Activated T-cell treated with anti-CD3 and anti-CD28 coated beads for 24 hours (primary cell): ENCODE measurements around the gene PAPSS1.
"Not testable (repeated sequence)": the region's sequence is repeated elsewhere in the genome, so short reads cannot be mapped to it uniquely, and the experiment has no call there.

ENCODE experiments used
- DNase-seq: peaks from one replicate; pipeline ENCODE4 v3.0.0-alpha.2; 2020; ENCODE audit warnings: low read depth

Gene PAPSS1

GRCh38 chr4:107726131-107726925, 6.3 kb upstream of the PAPSS1 start:
- not testable (repeated sequence) for DNase-seq

- DNase-seq, result no peak
These were observed 5.3 kb upstream of the PAPSS1 start for GRCh38 chr4:107725281-107725859.

DNA sequence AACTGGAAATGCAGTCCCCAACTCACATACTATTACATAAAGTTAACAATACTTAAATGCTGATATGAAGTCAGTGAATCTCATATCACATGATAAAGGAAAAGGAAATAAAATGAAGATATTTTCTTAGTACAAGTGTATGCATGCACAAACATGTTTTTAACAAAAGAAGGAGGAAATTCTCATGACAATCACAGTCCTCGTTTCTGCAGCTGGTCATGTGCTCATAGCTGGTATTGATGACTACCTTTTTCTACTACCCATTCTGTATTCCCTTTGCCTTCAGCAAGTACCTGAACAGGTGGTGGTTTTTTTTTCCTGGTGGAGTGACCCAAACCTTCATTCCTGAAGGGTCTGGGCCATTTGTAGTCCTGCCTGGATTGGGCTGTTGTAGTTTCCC, 3.3 kb upstream of the PAPSS1 start:
- DNase-seq, result not testable (repeated sequence)

DNA sequence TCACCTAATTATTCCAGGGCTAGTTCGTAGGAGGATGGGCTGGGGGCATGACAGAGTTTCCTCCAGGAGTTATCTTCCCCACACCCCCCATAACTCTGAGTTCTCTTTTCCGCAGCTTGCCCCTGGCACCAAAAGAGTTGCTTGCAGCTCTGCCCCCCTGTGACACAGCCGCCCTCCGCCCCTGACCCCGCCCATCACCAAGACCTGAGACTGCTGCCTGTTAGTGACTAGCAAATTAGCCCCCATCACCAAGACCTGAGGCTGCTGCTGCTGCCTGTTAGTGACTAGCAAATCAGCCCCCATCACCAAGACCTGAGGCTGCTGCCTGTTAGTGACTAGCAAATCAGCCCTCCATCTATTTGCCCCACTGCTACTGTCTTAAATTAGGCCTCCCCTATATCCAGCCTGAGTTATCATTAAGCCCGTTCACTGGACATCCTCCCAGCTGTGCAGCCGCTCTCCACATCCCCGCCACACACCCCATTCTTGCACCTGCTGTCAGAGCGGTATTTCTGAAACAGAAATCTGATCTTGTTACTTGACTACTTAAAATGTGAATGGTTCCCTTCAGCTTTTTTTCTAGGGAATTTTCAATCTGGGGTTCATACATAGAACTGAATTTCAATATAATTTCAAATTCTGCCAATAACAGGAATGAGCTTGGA, 1.5 kb upstream of the PAPSS1 start:
- DNase-seq, result peak; percentile 30

DNA sequence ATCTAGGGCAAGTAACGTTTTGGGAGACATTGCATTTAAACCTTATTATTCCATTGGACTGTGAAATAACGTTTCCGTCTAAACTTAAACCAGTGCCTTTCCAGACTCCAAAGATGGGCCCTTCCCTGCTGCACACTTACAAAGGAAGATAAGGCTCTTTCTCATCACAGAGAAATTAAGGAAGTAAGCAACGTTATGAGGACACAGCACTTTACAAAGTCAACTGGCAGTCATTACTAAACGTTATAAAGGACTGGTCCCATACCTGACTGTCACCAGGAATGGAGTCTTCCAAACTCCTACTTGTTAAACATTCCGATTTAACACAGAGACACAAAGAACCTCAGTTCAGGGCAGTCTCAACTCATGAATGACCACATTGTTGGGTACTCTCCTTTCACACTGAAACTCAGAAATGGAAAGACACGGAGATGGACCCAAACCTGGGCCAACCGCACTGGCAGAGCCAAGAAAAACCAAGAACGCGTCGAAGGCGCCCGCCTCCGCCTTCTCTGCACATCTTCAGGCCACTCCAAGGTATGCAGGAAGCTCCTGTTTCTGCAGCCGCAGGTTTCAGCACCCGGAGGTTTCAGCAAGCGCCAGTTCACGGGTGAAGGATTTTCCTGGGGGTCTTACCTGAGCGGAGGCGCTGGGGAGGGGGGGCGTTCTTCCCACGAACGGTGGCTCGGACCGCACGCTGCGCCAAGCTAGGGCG, 670 bp downstream of the PAPSS1 start:
- no peak for DNase-seq

DNA sequence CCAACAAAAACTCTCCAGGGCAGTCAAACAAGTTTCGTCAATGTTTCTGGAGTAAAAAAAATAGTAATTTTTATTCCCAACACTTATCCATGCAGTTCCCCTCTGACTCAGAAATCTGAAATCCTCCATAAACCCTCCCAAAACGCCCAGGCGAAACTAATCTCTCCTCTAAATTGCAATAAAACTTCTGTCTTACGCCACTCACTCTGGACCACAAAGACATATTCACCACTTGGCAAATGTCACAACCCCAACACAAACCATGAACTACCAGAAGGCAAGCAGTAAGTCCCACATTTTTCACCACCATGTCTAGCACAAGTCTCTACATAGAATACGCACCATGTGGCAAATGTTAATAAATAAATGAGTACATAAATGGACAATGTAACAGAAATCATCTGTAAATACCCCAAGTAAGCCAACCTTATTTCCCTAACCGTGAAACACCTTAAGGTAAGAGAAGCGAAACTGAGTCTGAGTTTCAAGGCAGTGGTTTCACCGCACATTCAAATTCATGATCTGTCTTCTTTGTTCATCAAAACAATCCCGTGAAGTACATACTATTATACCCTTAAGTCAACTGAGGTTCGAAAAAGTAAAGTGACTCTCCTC, 1.6 kb downstream of the PAPSS1 start:
- no peak for DNase-seq

DNA sequence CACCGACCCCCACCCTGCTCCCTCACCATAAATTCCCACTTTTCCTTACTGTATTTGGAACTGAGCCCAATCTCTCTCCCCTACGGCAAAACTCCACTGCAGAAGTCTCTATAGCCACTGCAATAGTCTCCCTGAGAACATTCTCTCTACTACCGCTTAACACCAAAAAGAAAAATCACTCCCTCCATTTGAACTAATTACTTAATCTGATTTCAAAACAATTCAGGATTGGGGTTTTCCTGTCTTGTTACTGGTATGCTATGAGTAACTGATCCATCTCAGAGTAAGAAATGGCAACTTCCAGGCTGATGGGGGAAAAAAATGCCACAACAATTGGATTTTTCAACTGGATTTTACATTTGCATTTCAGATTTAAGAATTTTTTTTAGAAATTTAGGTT, 5.8 kb downstream of the PAPSS1 start:
- no peak for DNase-seq

- no peak for DNase-seq
These were observed 7.8 kb downstream of the PAPSS1 start for GRCh38 chr4:107712236-107712635.

DNA sequence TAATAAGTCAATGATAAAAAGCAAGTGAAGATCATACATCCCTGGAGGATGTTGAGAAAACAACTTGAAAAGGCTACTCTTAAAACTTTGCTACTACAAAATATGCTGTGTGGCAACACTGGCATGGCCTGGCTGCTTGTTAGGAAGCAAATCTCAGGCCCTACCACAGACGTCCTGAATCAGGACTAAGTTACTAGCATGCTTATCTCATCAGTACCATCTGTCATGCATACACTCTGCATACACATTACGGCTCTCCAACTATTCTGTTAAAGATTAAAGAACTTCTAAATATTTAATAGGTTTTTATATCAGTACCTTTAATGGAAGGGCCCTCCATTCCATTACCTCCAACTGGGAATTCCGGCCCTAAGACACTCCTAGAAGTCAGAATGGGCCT, 8.2 kb downstream of the PAPSS1 start:
- DNase-seq, result no peak

DNA sequence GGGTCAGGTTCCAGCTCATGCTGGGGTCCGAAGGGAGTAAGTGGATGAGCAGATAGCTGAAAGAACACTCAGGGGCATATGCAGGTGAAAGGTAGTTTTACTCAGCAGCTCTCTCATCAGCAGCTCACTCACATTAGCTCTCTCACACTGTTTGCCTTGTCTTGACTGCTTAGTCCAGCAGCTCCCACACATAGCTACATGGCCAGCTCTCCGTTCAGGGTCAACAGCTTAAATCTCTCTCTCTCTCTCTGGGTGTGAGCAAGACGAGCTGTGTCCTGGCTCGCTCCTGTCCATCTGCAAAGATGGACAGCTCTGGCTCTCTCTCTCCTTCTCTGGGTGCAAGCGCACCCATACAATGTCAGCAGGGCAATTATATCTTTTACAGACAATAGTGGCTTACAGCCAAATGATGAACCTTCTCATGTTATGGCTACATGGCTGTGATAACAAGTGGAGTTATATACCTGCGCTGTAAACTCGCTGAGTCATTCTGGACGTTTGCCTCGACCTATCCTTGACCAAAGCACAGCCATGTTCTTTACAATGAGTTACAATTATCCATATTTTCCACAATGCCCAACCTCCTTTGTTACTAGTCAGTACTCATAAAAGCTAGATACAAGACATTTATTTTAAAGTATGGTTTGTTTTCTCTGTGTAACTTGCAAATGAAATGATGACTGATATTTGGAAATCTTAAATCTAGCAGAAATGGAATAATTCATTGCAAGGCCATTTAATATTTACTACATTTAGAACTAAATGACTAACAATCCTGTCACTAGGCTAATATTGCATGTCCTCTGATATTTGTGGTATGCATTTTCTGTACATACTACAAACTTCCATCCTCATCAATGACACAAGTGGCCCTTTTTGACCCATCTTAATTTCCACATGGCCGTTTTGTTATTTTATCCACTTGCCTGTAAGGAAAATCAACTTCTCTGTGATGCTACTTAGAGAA, 9.3 kb downstream of the PAPSS1 start:
- no peak for DNase-seq

DNA sequence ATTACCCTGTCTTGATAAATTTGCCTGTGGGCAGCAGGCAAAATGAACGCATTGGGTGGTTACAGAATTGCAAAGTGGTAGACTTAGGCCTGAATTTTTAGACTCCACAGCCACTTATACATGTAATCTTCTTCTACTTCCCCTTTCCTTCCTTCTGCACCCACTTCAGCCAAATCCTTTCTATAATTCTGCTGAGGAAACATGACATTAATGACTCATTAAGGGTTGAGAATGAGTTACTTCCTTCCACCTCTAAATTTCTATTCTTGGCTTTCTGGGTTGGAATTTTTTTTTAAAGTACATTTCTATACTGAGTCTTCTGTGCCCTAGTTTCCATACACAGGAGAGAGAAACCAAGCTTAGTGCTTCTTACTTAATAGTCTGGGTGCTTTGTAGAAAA, 10.1 kb downstream of the PAPSS1 start:
- DNase-seq, result no peak

DNA sequence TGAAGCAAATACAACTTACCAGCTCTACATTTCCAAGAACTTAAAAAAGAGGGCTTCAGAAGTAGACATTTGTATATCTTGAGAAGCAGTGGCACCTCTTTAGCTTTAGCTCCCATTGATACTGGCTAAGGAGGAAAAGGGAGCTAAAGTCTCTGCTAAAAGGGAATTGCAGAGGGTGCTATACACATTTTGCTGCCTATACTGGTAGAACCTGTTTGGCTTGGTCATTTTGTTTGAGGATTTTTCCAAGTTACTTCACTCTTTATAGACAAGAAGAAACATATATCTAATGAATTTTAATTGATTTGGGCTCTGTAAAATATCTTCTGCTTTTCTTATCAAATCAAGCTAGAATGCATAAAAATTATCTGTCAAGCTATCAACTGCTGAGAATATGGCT, 11.8 kb downstream of the PAPSS1 start:
- DNase-seq, result no peak

GRCh38 chr4:107705742-107706556, 14.1 kb downstream of the PAPSS1 start:
- no peak for DNase-seq

GRCh38 chr4:107701565-107701964, 18.5 kb downstream of the PAPSS1 start:
- DNase-seq, result no peak

DNA sequence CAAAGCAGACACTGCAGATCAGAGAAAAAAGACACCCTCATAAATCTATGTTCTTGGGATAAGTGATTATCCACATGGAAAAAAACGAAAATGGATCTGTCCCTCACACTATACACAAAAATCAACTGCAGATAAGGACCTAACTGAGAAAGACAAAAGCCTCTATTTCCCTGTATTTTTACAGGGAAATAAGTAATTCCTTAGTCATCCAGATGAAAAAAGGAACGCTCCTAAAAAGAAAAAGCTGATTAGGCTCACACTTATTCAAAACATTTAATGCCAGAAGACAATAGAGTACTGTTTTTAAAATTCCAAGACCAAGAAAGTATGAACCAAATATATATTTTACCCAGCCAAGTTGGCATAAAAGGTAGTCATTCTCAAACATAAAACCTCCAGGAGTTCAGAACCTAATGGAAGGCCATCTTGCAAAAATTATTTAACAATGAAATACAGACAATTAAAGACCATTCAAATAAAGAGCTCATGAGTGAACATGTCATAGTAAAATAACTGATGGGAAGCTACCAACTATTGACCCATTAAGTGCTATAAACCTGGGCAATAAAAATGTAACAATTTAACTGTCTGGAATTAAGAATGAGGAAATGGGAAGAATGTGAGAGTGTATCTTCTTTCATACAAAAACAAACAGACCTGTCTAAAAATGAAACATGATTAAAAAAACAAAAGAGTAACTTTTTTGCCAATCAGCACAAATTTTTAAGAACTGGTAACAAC, 20.4 kb downstream of the PAPSS1 start:
- DNase-seq, result no peak

DNA sequence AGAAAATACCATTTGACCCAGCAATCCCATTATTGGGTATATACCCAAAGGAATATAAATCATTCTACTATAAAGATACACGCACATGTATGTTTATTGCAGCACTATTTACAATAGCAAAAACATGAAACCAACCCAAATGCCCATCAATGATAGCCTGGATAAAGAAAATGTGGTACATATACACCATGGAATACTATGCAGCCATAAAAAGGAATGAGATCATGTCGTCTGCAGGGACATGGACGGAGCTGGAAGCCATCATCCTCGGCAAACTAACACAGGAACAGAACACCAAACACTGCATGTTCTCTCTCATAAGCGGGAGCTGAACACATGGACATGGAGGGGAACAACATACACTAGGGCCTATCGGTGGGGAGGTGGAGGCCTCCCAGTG, 23.8 kb downstream of the PAPSS1 start:
- not testable (repeated sequence) for DNase-seq

- DNase-seq, result no peak
These were observed 26.9 kb downstream of the PAPSS1 start for GRCh38 chr4:107693132-107693531.

GRCh38 chr4:107692202-107692601, 27.8 kb downstream of the PAPSS1 start:
- DNase-seq, result no peak

DNA sequence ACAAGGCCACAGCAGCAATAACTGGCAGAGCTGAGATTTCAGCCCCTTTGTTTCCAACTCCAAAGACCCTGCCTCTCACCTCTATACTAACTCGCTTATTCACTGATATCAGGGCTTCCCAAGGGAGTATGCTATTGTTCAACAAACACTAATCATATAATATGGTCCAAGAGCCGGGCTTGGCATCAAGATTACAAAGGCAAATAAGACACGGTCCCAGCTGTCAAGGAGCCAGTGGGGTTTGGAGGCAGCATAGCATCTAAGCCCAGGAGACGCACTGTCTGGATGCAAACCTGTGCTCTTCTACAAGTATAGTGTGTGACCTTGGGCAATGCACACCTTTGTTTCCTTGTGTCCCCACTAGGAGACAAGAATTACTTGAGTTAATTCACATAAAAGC, 28.7 kb downstream of the PAPSS1 start:
- DNase-seq, result no peak
